GM19193 (cell line): ENCODE results near the gene SPINT2.

Experiments used
- POLR2A ChIP-seq: IDR thresholded peaks from 4 replicates; pipeline ENCODE4 v1.6.1; 2011; ENCODE audit not compliant: insufficient read depth, insufficient read length; ENCODE audit errors: extremely low read depth

Gene SPINT2

DNA sequence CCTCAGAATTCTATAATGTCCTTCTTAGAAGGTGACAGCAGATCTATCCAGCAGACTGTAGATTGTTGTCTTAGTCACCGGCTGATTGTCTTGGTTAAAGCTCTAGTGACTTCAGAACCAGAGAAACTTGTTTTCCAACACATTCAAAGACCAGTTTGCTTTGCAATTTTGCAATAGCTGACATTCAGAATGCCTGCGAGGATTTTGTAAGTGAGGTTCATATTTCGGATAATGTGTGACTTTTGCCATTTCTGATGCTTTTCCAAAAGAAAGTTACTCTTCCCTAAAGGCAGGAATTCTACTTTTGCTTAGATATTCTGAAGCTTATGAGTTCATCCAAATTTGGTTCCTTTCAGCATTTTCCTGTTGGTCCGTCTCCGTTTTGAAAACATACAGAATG is 13.2 kb downstream of the SPINT2 start:
- TF ChIP-seq POLR2A = no peak

DNA sequence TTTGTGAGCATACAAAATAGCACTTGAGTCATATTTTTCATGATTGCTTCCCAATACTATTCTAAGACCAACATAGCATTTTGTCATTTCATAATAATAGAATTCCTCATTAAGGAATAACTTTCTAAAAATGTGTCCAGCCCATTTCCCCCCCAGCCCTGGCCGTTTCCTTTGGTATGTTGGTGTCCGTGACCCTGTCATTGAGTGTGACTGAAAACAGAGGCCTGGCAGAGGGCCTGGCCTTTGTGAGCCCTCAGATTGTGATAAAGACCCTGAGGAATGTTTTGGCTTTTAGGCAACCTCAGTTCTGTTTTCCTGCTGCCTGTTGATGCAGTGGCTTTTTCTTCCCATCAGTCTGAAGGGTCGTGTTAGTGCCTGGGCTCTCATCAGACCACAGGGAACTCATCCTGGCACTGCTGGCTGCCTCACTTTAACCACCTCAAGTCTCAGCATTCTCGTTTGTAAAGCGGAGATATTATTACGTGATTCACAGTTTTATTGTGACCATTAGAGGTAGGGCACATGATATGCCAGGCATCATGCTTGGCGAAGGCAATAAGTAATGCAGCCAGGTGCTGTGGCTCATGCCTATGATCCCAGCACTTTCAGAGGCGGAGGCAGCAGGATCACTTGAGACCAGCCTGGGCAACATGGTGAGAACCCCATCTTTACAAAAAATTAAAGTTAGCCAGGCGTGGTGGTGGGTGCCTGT is 13.8 kb downstream of the SPINT2 start:
- TF ChIP-seq POLR2A = no peak

DNA sequence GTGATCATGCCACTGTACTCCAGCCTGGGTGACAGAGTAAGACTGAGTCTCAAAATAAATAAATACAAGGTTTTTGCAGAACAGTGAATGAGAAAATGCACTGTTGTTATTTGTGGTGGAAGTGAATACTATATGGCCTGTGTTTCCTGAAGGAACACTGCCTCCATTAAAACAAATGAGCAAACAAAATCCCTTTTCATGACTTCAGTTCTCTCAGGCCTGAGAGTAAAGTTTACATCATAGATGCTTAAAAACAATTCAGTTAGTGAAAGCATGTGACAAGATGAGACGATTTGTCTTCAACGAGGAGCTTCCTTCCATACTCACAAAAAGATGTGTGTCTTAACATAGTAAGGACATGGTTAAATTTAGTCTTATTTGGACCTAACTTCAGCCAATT is 14.4 kb downstream of the SPINT2 start:
- TF ChIP-seq POLR2A = no peak

DNA sequence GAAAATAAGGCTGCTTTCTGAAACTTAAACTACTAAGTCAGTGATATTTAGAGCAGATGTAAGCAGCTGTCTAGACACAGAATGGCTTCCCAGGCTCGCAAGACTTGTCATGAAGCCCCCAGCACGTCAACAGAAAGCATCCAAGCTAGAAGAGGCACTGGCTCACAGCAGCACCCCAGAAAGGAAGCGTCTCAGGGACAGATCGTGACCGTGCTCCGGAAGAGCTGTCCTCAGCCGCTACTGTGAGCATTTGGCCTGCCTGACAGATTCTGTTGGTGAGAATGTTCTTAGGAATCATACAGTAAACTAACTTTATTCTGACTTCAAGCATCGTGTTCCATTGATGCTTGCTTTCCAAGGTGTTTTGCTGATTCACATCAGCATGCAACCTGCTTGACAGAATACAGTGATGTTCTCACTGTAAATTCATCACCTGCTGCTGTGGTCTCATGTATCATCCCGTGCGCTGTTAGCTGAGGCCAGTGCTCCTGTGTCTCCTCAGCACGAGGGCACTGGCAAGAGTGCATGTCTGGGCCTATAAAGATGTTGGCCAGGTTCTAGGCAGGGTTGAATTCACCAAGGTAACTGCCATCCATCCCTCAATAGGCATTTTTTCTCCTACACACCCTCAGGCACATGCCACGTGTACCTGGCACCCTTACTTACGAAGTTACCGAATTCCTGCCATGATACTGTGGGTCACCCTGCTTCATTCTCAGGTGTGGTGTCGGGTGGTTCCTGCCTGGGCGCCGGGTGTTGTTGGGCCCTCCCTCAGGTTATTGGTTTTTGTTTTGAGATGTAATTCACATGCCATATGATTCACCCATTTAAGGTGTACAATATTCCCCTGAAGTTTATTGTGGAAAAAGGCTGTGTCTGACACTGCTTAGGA is 15.9 kb downstream of the SPINT2 start:
- no peak for TF ChIP-seq POLR2A

DNA sequence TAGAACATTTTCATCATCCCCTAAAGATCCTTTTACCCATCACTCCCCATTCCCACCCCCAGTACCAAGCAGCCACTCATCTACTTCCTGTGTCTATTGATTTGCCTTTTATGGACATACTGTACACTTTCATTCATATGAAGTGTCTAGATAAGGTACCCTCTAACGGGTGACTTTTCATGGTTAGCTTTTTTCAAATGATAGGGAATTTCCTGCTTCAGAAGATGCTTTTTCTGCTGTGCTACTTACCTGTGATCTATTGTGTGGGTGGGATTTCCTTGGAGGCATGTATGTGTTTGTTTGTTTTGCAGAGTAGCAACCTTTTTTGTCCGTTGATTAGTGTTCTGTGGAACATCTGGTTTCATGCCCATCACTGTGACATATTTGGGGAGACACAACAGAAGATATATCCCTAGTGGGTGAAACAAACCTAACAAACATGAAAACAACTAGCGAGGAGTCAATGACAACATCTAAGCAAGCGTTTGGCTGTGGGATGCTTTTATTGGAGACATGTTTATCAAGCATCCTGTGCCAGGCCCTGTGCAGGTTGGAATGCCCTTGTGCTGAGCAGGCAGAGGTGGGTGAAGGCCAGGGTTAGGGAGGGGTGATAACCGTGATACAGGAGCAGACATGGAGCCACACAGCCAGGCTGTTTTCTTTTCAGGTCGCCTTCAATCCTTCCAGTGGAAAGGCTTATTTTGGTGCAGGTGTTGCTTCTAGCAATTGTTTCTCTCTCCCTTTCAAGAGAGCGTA is 17.6 kb downstream of the SPINT2 start:
- TF ChIP-seq POLR2A = no peak

DNA sequence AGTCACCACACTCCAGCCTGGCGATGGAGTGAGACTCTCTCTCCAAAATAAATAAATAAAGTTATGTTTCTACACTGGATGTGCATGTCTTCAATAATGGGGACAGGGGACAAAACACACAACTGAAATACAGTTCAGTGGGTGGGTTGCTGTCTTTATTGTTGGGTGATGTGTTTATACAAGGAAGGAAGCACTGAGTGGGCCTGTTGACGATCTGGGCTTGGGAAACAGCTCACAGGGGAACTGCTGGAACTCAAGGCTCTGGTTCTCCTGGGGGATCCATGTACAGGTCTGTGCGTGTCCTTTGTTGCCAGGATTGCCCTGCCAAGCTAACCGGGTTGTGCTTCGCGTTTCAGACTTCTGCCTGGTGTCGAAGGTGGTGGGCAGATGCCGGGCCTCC is 18.9 kb downstream of the SPINT2 start:
- no peak for TF ChIP-seq POLR2A

DNA sequence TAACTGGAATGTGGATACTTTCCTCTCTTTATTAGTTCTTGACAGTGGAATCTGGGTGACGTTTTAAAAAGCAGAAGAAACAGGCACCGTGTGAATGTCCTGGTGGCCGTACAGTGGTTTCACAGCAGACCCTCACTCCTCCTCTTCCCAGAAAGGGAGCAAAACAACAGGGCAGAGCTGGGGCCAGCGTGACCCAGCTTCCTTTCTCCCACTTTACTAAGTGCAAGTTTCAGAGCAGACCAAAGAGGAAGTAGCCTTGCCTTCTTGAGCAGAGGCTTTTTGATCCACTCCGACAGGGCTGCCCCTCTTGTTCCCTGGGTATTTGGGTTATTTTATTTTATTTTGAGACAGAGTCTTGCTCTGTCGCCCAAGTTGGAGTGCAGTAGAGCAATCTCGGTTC is 20.0 kb downstream of the SPINT2 start:
- TF ChIP-seq POLR2A = no peak

DNA sequence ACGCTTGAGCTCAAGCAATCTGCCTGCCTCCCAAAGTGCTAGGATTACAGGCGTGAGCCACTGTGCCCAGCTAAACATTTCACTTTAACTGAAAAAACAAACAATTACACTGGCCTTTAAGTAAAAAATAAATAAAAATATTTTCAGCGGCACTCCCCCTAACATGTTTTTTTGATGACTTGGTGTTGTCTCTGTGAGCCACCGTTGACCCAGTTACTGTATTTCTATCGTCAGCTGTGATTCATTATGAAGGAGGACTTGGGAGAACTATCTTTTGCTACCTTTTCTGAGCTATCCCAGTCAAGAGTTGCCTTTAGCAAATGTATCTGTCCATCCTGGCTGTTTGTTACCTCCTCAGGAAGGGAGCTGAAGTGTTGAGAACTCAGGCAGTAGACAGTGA is 21.2 kb downstream of the SPINT2 start:
- TF ChIP-seq POLR2A = no peak

DNA sequence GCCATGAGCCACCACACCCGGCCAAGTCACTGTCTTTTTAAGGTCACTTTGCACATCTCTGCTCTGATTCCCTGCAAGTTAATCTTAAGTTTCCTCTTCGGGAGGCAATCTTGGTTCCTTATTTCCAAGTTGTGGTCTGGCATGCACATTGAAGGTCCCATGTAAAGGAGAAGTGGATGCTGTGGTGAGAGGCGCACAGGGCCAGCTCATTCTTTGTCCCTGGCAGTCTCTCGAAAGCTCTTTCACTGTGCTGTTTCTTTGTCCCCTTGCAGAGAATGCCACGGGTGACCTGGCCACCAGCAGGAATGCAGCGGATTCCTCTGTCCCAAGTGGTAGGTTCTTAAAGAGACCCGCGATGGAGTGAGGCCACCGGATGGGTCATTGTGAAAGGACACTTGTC is 23.2 kb downstream of the SPINT2 start:
- TF ChIP-seq POLR2A = no peak

DNA sequence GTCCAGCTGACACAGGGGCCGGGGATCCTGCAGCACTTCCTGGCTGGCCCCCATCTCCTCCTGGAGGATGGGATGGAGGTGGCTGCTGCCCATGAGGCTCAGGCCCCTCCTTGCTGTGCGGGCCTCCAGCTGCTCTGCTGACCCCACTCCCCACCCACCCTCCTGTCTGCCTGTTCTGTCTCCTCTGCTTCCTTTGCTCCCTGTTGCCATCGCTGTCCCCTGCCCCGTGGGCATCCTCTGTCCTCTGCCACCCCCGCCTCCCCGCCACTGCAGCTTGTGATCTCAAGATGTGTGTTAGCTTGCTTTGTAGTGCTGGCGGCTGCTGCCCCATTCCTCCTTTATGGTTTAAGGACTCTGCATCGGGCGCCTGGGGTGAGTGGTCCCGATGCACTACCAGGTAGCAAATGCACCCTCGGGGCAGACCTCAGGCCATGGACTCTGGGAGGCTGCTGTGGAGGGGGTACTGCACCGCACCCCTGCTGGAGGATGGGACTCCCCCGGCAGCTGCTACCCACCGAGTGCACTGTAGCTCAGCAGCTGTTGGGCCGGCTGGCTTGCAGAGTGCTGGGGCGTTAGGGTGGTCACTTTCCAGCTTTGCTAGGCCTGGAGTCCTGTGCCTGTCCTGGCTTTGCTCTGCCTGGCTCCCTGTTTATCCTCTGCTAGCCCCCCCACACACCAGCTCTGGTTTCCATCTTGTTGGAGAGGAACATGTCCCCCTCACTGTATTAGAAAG is 23.9 kb downstream of the SPINT2 start:
- TF ChIP-seq POLR2A = no peak

DNA sequence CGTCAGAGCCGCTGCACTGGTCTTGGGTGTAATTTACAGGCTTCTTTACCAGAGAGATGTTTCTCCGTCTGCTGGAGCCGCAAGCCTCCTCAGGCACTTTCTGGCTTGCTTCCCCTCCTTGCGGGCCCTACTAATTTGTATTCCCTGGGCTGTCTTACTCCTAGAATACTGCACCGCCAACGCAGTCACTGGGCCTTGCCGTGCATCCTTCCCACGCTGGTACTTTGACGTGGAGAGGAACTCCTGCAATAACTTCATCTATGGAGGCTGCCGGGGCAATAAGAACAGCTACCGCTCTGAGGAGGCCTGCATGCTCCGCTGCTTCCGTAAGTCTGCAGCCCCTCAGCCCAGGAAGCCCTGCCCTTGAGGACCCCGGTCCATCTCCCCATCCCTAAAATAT is 25.6 kb downstream of the SPINT2 start:
- TF ChIP-seq POLR2A = no peak

DNA sequence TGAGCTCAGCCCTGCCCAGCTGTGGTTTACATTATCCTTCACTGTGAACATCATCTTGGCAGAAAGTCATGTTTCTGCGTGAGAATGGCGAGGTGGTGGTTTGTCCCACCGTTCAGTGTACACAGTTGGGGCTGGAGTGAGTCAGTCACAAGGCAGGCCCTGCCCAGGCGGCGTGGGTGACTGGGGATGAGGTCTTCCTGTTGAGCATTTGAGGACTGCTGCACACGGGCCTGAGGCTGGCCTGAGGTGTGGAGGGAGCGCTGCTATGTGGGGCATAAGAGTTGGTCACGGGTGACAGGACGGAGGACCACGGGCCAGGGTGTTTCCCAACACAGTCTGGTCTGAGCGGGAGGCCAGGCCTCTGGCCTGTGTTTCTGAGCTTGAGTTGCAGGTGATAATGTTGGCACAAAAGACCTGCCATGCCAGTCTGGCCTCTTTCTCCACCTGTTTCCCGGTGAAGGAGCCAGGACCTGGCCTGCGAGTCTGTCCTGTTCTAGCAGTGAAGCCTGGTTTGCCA is 26.3 kb downstream of the SPINT2 start:
- TF ChIP-seq POLR2A = no peak

DNA sequence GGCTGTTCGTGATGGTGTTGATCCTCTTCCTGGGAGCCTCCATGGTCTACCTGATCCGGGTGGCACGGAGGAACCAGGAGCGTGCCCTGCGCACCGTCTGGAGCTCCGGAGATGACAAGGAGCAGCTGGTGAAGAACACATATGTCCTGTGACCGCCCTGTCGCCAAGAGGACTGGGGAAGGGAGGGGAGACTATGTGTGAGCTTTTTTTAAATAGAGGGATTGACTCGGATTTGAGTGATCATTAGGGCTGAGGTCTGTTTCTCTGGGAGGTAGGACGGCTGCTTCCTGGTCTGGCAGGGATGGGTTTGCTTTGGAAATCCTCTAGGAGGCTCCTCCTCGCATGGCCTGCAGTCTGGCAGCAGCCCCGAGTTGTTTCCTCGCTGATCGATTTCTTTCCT is 27.5 kb downstream of the SPINT2 start:
- no peak for TF ChIP-seq POLR2A

DNA sequence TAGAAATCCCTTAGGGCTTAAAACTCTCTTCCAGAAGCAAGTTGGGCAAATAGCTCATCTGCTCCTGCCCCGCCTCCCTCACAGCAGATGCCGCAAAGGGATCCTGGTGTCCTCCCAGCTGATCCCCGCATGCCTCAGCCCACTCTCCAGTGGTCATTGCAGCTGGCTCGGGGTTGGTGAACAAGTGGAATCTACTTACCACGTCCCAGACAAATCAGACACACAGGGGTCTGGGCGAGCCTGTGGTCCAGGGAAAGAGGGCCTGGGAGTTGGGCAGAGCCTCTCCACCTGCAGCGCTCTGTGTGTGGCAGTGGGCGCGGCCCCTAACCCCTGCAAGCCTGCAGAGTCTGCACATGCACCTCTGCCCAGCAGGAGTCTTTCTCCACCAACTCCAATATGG is 28.9 kb downstream of the SPINT2 start:
- TF ChIP-seq POLR2A = no peak
